Stomach (tissue), 4 donors: ENCODE results near the gene FOXN3.

ENCODE experiments used
- EP300 ChIP-seq: sonication (generic); formaldehyde crosslinking; IDR thresholded peaks from one replicate; pipeline ENCODE4 v1.6.1; 2017; ENCODE audit warnings: antibody characterized with exemption
- POLR2A ChIP-seq, 4 donors: fragments of 450-650 bp; IDR thresholded peaks; one replicate each; pipeline ENCODE4 v1.6.1; 2016; ENCODE audit warnings: antibody characterized with exemption in 4 of 4, control low read depth in 2 of 4, mild to moderate bottlenecking in 1 of 4, moderate library complexity in 1 of 4
- POLR2AphosphoS5 ChIP-seq, 3 donors: sonication (generic); formaldehyde crosslinking; IDR thresholded peaks; one replicate each; pipeline ENCODE4 v1.6.1; 2016; ENCODE audit warnings: antibody characterized with exemption in 3 of 3
- TF ChIP-seq, protein P1 (sequence below), 7 experiments: fragments of 450-650 bp in 4 of 7; fragments of 200-600 bp in 3 of 7; sonication (generic) in 3 of 7; IDR thresholded peaks; one replicate each; pipeline ENCODE4 v1.5.1; 2016 to 2019; ENCODE audit warnings: antibody characterized with exemption in 7 of 7, control low read depth in 2 of 7, mild to moderate bottlenecking in 1 of 7

GRCh38 chr14:89384636-89385035 lies 32.4 kb downstream of the FOXN3 start:
- TF ChIP-seq POLR2AphosphoS5 (IDR thresholded peaks at IDR 0.05) (no peak), EP300 (no peak), POLR2A (IDR thresholded peaks at IDR 0.05) (no peak)
- TF ChIP-seq, protein P1, sequence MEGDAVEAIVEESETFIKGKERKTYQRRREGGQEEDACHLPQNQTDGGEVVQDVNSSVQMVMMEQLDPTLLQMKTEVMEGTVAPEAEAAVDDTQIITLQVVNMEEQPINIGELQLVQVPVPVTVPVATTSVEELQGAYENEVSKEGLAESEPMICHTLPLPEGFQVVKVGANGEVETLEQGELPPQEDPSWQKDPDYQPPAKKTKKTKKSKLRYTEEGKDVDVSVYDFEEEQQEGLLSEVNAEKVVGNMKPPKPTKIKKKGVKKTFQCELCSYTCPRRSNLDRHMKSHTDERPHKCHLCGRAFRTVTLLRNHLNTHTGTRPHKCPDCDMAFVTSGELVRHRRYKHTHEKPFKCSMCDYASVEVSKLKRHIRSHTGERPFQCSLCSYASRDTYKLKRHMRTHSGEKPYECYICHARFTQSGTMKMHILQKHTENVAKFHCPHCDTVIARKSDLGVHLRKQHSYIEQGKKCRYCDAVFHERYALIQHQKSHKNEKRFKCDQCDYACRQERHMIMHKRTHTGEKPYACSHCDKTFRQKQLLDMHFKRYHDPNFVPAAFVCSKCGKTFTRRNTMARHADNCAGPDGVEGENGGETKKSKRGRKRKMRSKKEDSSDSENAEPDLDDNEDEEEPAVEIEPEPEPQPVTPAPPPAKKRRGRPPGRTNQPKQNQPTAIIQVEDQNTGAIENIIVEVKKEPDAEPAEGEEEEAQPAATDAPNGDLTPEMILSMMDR (IDR thresholded peaks at IDR 0.05) = no peak
